GM12878 (cell line): ENCODE measurements around the gene CLC. TPM values are rescaled to one million over a fixed set of nuclear protein-coding genes. Genes with fewer than 3 reads are reported as not detected.

Experiments used
- ATAC-seq: fragments of 200-7000 bp; cut with Tn5 transposase; 3 replicates; pipeline ENCODE4 v1.9.1; 2020; ENCODE audit warnings: mild to moderate bottlenecking, moderate library complexity
- BruUV-seq: library from RNA; stranded (reverse); fragments of 400-500 nt; replicated peaks from 2 replicates; lab custom pipeline; 2021; lab: Mats Ljungman, UMichigan
- CTCF ChIA-PET: fragments of 300-600 bp; sonication (Branson Sonifier 250); formaldehyde crosslinking; extraction: SDS; loops from one replicate; lab custom pipeline; 2021; ENCODE audit warnings: inconsistent platforms; lab: Yijun Ruan, JAX
- POLR2A ChIA-PET: fragments of 350-600 bp; formaldehyde crosslinking; extraction: SDS; loops from one replicate; lab custom pipeline; 2021; ENCODE audit warnings: inconsistent platforms; lab: Charles Lee
- RAD21 ChIA-PET: fragments of 300-600 bp; sonication (Branson Sonifier 250); formaldehyde crosslinking; loops from one replicate; lab custom pipeline; 2023; ENCODE audit warnings: antibody characterized with exemption; ENCODE audit not compliant: unreplicated experiment; lab: Charles Lee
- SMC1A ChIA-PET: fragments of 300-600 bp; sonication (Branson Sonifier 250); formaldehyde crosslinking; loops from one replicate; lab custom pipeline; 2023; ENCODE audit not compliant: unreplicated experiment, uncharacterized antibody; lab: Charles Lee
- DNase-seq: peaks from one replicate; pipeline ENCODE4 v3.0.0-alpha.2; 2011; ENCODE audit warnings: low read depth, low spot score
- FAIRE-seq: peaks from 3 replicates; lab custom pipeline; 2011; peaks lifted over from hg19 to GRCh38; lab: Jason Lieb, UNC
- H2AFZ ChIP-seq: 2 replicates; pipeline ENCODE4 v1.6.0; 2011; ENCODE audit warnings: low read depth, low read length, control low read depth; ENCODE audit not compliant: control insufficient read depth
- H3K27ac ChIP-seq: 2 replicates; pipeline ENCODE4 v1.5.1; 2011; ENCODE audit warnings: control low read depth; ENCODE audit not compliant: control insufficient read depth, insufficient read depth
- H3K27me3 ChIP-seq, 2 experiments: replicated peaks in 1 of 2; 2 replicates each; pipeline versions ENCODE4 v1.6.0 to v1.6.1; 2011; ENCODE audit warnings: low read length in 1 of 2; ENCODE audit not compliant: control insufficient read depth in 2 of 2, insufficient read depth in 2 of 2
- H3K36me3 ChIP-seq, 2 experiments: 2 replicates each; pipeline ENCODE4 v1.5.1; 2011; ENCODE audit warnings: low read length in 1 of 2; ENCODE audit not compliant: control insufficient read depth in 2 of 2, insufficient read depth in 2 of 2
- H3K4me1 ChIP-seq: 2 replicates; pipeline ENCODE4 v1.6.1; 2011; ENCODE audit warnings: mild to moderate bottlenecking, low read length, moderate library complexity, mixed read lengths; ENCODE audit not compliant: control insufficient read depth, insufficient read depth
- H3K4me2 ChIP-seq: 2 replicates; pipeline ENCODE4 v1.6.0; 2011; ENCODE audit warnings: control low read depth; ENCODE audit not compliant: control insufficient read depth, insufficient read depth
- H3K4me3 ChIP-seq: fragments of 200-600 bp; sonication (generic); 2 replicates; pipeline ENCODE4 v1.5.1; 2016
- H3K79me2 ChIP-seq: 2 replicates; pipeline ENCODE4 v1.6.0; 2011; ENCODE audit warnings: low read length; ENCODE audit not compliant: control insufficient read depth, insufficient read depth
- H3K9ac ChIP-seq: 2 replicates; pipeline ENCODE4 v1.8.0; 2011; ENCODE audit warnings: low read length, control low read depth, mixed read lengths; ENCODE audit not compliant: control insufficient read depth, insufficient read depth
- H3K9me3 ChIP-seq: replicated peaks from 3 replicates; pipeline ENCODE4 v1.5.1; 2011; ENCODE audit warnings: mild to moderate bottlenecking, low read length; ENCODE audit not compliant: control insufficient read depth, insufficient read depth
- H4K20me1 ChIP-seq: 2 replicates; pipeline ENCODE4 v1.6.0; 2011; ENCODE audit not compliant: control insufficient read depth, insufficient read depth
- EZH2 ChIP-seq: IDR thresholded peaks from 2 replicates; pipeline ENCODE4 v1.6.1; 2012; ENCODE audit warnings: low read depth, mild to moderate bottlenecking, control low read depth, inconsistent platforms, low read length, borderline replicate concordance; ENCODE audit not compliant: control insufficient read depth
- KLF5 ChIP-seq: fragments of 450-650 bp; IDR thresholded peaks from 2 replicates; pipeline ENCODE4 v1.6.1; 2014; ENCODE audit warnings: mild to moderate bottlenecking; ENCODE audit not compliant: partially characterized antibody
- MEF2A ChIP-seq: IDR thresholded peaks from 2 replicates; pipeline ENCODE4 v1.6.1; 2011; ENCODE audit warnings: low read depth, mild to moderate bottlenecking, low read length, moderate library complexity; ENCODE audit not compliant: insufficient read depth
- NFYA ChIP-seq: IDR thresholded peaks from 2 replicates; pipeline ENCODE4 v1.6.1; 2011; ENCODE audit warnings: low read depth, mild to moderate bottlenecking, low read length, improper control_type of control experiment, borderline replicate concordance
- RAD21 ChIP-seq: IDR thresholded peaks from 2 replicates; pipeline ENCODE4 v1.6.1; 2011; ENCODE audit warnings: mild to moderate bottlenecking, low read depth, low read length, moderate library complexity; ENCODE audit not compliant: insufficient read depth
- RBBP5 ChIP-seq: fragments of 200-600 bp; sonication (generic); conservative IDR thresholded peaks from 2 replicates; pipeline ENCODE4 v1.6.1; 2016
- RFX5 ChIP-seq: IDR thresholded peaks from 2 replicates; pipeline ENCODE4 v1.6.1; 2011; ENCODE audit warnings: low read depth, low read length, improper control_type of control experiment
- SMC3 ChIP-seq: IDR thresholded peaks from 2 replicates; pipeline ENCODE4 v1.6.1; 2011; ENCODE audit warnings: low read length, improper control_type of control experiment, borderline replicate concordance
- TAF1 ChIP-seq: IDR thresholded peaks from 2 replicates; pipeline ENCODE4 v1.6.1; 2011; ENCODE audit warnings: mild to moderate bottlenecking, low read depth, low read length, borderline replicate concordance
- YBX1 ChIP-seq: fragments of 450-650 bp; IDR thresholded peaks from 2 replicates; pipeline ENCODE4 v1.6.1; 2016; ENCODE audit warnings: antibody characterized with exemption
- ZNF24 ChIP-seq: fragments of 450-650 bp; IDR thresholded peaks from 2 replicates; pipeline ENCODE4 v1.6.1; 2017; ENCODE audit warnings: antibody characterized with exemption, mild to moderate bottlenecking
- ZZZ3 ChIP-seq: IDR thresholded peaks from 2 replicates; pipeline ENCODE4 v1.6.1; 2011; ENCODE audit warnings: low read depth; ENCODE audit not compliant: control insufficient read depth, insufficient read length
- WGBS: methylation state at CpG from one replicate; pipeline ENCODE4 v1.1.6; 2016; ENCODE audit warnings: low lambda C conversion rate; ENCODE audit not compliant: insufficient replicate concordance, insufficient coverage; ENCODE audit errors: missing lambda C conversion rate; 5-methylcytosine and 5-hydroxymethylcytosine counted together
- in situ Hi-C: fragments of 300-500 bp; cut with MboI; formaldehyde crosslinking; loops from 9 replicates; pipeline ENCODE4 v1.14.3; 2018; ENCODE audit warnings: mixed read lengths
- intact Hi-C: fragments of 100-400 bp; cut with micrococcal nuclease; formaldehyde crosslinking; loops from one replicate; pipeline ENCODE4 v1.14.2; 2022; ENCODE audit not compliant: unreplicated experiment
- polyA plus RNA-seq, 11 experiments: library from polyadenylated mRNA; depleted of rRNA in 4 of 11; unstranded in 6 of 11; stranded (reverse) in 5 of 11; fragments of >200 nt; fragmentation: Nextera tagmentation in 4 of 11; fragmentation: Illumina TruSeq in 1 of 11; extraction: Ambion mirVana in 4 of 11; extraction: Trizol in 1 of 11; gene quantifications; 1 replicate in 1 of 11; 2 replicates in 10 of 11; pipeline versions ENCODE4 v1.2.1 to v1.2.3, GENCODE V29; 2011 to 2016; ENCODE audit warnings: inconsistent platforms in 2 of 11, missing spikeins in 2 of 11, low read depth in 1 of 11
- total RNA-seq, 4 experiments: library from RNA; depleted of rRNA in 3 of 4; stranded (reverse); fragments of >200 nt in 3 of 4; fragmentation: Illumina TruSeq in 1 of 4; extraction: Trizol in 1 of 4; gene quantifications; 2 replicates each; pipeline versions ENCODE4 v1.2.1 to v1.2.3, GENCODE V29; 2013 to 2021
- TF ChIP-seq, protein P1 (sequence below): fragments of 450-650 bp; IDR thresholded peaks from 2 replicates; pipeline ENCODE4 v1.6.1; 2016; ENCODE audit warnings: mild to moderate bottlenecking
- TF ChIP-seq, protein P2 (sequence below): fragments of 450-650 bp; IDR thresholded peaks from 2 replicates; pipeline ENCODE4 v1.6.1; 2014; ENCODE audit warnings: mild to moderate bottlenecking
- TF ChIP-seq, protein P3 (sequence below): fragments of 450-650 bp; formaldehyde crosslinking; IDR thresholded peaks from 2 replicates; pipeline ENCODE4 v1.5.0; 2022; ENCODE audit warnings: mild to moderate bottlenecking, missing genetic modification characterization
- TF ChIP-seq, protein P4 (sequence below): fragments of 450-650 bp; IDR thresholded peaks from 2 replicates; pipeline ENCODE4 v1.6.1; 2017; ENCODE audit warnings: borderline replicate concordance

The CLC gene
- total and polyA plus RNA-seq, 10 of the 15 experiments (the other 5 are each of a cell fraction or from before 2014, with no cell fraction given) = 0.18 to 0.36 (median 0.29) TPM; not detected in 4

DNA sequence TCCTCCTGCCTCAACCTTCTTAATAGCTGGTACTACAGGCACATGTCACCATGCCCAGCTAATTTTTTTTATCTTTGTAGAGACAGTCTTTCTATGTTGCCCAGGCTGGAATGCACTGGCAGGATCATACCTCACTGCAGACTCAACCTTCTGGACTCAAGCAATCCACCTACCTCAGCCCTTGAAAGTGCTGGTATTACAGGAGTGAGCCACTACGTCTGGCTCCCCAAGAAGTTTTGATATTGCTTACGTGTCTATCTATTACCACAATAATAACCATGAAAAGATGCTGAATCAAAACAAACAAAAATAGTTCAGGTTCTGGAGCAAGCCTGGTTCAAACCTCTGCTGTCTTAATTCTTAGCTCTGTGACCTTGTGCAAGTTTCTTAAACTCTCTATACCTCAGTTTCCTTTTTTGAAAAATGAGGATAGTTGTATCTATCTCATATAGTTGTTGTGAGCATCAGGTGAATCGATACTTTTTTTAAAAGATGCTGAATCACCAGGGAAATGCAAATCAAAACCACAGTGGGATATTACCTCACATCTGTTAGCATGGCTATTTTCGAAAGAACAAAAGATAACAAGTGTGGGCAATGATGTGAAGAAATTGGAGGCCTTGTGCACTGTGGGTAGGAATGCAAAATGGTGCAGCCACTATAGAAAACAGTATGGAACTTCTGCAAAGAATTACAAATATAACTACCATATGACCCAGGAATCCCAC lies 21.8 kb upstream of the CLC start:
- Histone ChIP-seq H3K4me2 (peak overlapping the region; percentile 70), H3K27ac (peak overlapping the region; percentile 68), H3K9ac (no peak overlapping the region), H3K4me1 (peaks cover 22% of the 10 kb centered on the region), H3K79me2 (no peaks in the 10 kb centered on the region), H3K9me3 (peaks cover 2% of the 10 kb centered on the region; the same call in 1 of the 3 replicates), H3K4me3 (peak overlapping the region; percentile 15; the same call in 1 of the 2 replicates), H3K36me3 (no peaks in the 10 kb centered on the region), H2AFZ (peak overlapping the region; percentile 35; the same call in 1 of the 2 replicates), H4K20me1 (no peaks in the 10 kb centered on the region), H3K27me3 (no peaks in the 10 kb centered on the region)
- ChIA-PET CTCF (interaction anchor here (0.7 to 3.3 kb wide), 9 partner anchors 8 to 88 kb away, joined by 3 to 14 read pairs (median 4); no protein-coding TSS in a partner anchor), SMC1A (interaction anchor here (0.9 to 3.6 kb wide), 6 partner anchors 9 to 84 kb away, joined by 3 to 15 read pairs (median 8); no protein-coding TSS in a partner anchor), RAD21 (interaction anchor here (1.0 to 2.2 kb wide), 3 partner anchors 59 to 85 kb away, joined by 4 to 6 read pairs (median 5); no protein-coding TSS in a partner anchor), POLR2A (interaction anchor here (1.1 to 1.4 kb wide), 2 partner anchors 59 to 84 kb away, joined by 4 to 6 read pairs; no protein-coding TSS in a partner anchor)
- WGBS = 3% methylated on average over 4 of the region's 4 CpGs
- BruUV-seq = no TSS peak
- in situ Hi-C loops (no loop called here), intact Hi-C loops (no loop called here)
- DNase-seq (peak; percentile 65), FAIRE-seq (peak; percentile 84), ATAC-seq (peak; percentile 97)
- TF ChIP-seq MEF2A (peak; percentile 75; the same call in 1 of the 2 replicates), TAF1 (no peak), SMC3 (no peak), KLF5 (no peak), ZNF24 (no peak), RAD21 (no peak), YBX1 (no peak), ZZZ3 (no peak), RFX5 (no peak), RBBP5 (no peak), NFYA (no peak), EZH2 (no peak)
- TF ChIP-seq, protein P1, sequence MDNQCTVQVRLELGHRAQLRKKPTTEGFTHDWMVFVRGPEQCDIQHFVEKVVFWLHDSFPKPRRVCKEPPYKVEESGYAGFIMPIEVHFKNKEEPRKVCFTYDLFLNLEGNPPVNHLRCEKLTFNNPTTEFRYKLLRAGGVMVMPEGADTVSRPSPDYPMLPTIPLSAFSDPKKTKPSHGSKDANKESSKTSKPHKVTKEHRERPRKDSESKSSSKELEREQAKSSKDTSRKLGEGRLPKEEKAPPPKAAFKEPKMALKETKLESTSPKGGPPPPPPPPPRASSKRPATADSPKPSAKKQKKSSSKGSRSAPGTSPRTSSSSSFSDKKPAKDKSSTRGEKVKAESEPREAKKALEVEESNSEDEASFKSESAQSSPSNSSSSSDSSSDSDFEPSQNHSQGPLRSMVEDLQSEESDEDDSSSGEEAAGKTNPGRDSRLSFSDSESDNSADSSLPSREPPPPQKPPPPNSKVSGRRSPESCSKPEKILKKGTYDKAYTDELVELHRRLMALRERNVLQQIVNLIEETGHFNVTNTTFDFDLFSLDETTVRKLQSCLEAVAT = no peak
- TF ChIP-seq, protein P2, sequence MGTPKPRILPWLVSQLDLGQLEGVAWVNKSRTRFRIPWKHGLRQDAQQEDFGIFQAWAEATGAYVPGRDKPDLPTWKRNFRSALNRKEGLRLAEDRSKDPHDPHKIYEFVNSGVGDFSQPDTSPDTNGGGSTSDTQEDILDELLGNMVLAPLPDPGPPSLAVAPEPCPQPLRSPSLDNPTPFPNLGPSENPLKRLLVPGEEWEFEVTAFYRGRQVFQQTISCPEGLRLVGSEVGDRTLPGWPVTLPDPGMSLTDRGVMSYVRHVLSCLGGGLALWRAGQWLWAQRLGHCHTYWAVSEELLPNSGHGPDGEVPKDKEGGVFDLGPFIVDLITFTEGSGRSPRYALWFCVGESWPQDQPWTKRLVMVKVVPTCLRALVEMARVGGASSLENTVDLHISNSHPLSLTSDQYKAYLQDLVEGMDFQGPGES = no peak
- TF ChIP-seq, protein P3, sequence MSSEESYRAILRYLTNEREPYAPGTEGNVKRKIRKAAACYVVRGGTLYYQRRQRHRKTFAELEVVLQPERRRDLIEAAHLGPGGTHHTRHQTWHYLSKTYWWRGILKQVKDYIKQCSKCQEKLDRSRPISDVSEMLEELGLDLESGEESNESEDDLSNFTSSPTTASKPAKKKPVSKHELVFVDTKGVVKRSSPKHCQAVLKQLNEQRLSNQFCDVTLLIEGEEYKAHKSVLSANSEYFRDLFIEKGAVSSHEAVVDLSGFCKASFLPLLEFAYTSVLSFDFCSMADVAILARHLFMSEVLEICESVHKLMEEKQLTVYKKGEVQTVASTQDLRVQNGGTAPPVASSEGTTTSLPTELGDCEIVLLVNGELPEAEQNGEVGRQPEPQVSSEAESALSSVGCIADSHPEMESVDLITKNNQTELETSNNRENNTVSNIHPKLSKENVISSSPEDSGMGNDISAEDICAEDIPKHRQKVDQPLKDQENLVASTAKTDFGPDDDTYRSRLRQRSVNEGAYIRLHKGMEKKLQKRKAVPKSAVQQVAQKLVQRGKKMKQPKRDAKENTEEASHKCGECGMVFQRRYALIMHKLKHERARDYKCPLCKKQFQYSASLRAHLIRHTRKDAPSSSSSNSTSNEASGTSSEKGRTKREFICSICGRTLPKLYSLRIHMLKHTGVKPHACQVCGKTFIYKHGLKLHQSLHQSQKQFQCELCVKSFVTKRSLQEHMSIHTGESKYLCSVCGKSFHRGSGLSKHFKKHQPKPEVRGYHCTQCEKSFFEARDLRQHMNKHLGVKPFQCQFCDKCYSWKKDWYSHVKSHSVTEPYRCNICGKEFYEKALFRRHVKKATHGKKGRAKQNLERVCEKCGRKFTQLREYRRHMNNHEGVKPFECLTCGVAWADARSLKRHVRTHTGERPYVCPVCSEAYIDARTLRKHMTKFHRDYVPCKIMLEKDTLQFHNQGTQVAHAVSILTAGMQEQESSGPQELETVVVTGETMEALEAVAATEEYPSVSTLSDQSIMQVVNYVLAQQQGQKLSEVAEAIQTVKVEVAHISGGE (CRISPR knock-in tag) = no peak
- TF ChIP-seq, protein P4, sequence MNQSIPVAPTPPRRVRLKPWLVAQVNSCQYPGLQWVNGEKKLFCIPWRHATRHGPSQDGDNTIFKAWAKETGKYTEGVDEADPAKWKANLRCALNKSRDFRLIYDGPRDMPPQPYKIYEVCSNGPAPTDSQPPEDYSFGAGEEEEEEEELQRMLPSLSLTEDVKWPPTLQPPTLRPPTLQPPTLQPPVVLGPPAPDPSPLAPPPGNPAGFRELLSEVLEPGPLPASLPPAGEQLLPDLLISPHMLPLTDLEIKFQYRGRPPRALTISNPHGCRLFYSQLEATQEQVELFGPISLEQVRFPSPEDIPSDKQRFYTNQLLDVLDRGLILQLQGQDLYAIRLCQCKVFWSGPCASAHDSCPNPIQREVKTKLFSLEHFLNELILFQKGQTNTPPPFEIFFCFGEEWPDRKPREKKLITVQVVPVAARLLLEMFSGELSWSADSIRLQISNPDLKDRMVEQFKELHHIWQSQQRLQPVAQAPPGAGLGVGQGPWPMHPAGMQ = no peak
